Measurements from ENCODE around the gene CRMP1.

- TF ChIP-seq CTCF (IDR thresholded peaks at IDR 0.05): no peak
- no peak for TF ChIP-seq POLR2A (IDR thresholded peaks at IDR 0.05)
Observed at GRCh38 chr4:5810770-5811430, 82.0 kb downstream of the CRMP1 start.

Measured in body of pancreas (tissue), 4 donors.